GM21786 (cell line): ENCODE measurements around the gene SYNPR.
"Not testable (repeated sequence)": the region's sequence is repeated elsewhere in the genome, so short reads cannot be mapped to it uniquely, and the experiment has no call there.

Experiments used
- ATAC-seq: cut with Tn5 transposase; IDR thresholded peaks from one replicate; pipeline ENCODE4 v1.9.1; 2021; ENCODE audit not compliant: unreplicated experiment

SYNPR gene

DNA sequence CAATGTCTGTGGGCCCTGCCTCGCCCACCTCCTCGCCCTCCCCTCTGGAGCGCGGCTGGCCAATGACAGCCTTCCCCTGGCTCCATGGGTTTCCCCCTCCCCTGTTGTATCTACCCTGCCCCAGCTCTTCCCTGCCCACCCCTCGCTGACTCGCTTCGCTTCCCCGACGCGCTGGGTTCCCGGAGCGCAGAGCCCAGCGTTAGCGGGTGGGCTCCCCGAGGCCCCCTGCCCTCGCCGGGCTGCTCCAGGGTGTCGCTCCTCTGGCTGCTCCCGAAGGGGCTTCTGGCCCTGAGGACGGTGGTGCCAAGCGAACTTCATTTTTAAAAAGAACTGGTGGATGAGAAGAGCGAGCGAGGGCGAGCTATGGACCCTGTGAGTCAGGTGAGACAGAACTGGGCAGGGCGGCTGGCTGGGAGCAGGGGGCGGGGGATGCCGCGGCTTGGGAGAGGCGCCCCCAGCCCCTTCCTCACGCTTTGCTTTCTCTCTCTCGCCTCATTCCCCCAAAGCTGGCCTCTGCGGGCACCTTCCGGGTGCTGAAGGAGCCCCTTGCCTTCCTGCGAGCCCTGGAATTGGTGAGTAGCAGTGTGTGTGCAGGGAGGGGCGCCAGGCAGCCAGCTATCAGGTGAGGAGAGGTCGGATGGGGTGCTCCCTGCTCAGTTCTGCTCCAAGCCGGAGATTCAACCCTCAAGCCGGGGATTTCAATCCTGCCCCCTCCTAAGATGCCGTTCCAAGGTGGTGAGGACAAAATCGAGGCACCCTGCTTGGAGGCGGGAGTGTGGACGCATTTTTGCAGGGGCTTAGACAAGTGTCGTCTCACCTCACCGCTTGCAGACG lies at the start of gene SYNPR:
Gene SYNPR, plus strand, starts transcription at position 138 of the 834 bp plus-strand sequence.
- ATAC-seq: no peak

GRCh38 chr3:63228677-63229076 lies 49.4 kb upstream of the SYNPR start:
- peak; percentile 83 for ATAC-seq

DNA sequence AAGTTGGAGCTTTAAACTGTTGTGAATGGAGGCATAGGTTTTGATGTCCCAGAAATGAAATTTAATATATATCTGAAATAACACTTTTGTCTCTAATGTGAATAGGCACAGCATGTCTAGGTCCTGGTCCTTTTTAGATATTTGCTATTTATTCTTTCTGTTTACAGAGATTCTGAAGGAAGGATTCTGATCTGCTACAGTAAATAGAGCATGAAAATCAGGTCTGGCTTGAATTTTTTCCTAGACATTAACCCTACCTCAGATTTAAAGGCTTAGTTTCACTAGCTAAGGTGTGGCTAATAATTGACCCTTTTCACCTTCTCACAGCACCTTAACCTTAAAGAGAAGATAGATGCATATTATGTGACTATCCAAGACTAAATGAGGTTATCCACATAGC lies 48.0 kb upstream of the SYNPR start:
- ATAC-seq: no peak

GRCh38 chr3:63231643-63232042 lies 46.5 kb upstream of the SYNPR start:
- no peak for ATAC-seq

DNA sequence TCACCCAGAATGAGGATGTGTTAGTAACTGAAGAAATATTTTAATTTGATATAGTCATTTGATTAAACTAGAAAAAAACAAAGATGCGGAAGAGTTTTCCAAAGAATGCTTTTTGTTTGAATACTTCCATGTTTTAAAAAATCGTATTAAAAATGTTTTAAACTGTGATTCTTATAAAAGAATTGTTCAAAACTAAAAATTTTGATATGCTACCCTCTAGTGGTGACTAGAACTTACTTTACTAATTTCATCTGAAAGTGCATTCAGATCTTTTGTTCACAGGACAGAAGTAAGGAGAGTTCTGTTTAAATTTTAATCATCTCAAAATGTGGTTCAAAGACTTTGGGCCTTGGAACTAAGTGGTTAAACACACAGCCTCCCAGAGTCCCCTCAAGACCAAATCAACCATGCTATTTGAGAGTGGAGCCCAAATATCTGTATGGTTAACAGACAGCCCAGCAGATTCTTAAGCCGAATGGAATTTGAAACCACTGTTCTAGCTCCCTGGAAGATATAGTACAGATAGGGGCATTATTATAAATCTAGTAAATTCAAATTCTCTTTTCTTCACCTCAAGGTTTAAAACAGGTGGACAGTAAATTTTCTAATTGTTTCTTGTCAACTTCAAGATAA lies 45.2 kb upstream of the SYNPR start:
- ATAC-seq: no peak

DNA sequence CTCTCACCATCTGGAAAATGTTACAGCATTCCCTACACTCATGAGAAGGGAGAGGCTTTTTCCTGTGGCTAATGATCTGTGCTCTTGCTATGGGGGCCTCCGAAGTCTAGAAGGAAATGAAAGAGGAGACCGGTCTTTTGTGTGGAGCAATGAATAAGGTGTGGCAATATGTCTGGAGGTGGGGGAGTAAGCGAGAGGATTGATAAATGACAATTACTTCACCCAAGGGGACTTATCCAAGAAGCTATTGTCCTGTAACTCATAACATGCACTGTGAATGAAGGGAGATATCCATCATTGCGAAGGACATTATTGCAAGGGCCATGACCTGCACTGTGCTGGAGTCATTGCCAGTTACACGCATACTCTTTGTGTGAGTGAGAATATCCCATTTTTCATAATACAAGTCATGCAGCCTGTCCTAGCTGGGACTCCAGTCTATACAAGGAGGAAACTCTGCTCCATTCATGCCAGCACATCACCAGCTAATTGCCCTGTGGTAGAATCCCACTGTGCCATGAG lies 37.7 kb upstream of the SYNPR start:
- no peak for ATAC-seq

GRCh38 chr3:63242124-63242523 lies 36.0 kb upstream of the SYNPR start:
- no peak for ATAC-seq

DNA sequence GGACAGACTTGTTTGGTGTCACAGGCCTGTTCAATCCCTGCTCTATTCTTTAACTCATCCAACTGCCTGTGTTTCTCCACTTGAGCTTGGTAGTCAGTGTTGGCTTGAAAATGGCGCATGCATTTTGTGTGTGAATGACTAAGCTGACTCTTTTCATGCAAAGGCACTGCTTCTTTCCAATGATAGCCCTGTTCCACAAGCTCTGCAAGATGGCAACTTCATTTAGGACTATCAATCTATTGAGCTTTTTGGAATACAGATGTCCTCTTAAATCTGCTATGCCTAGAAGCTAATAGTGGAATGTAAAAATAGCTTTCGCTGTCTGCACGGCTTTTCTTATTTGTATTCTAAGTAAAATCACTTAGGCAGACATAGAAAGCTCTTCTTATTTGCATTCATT lies 33.6 kb upstream of the SYNPR start:
- no peak for ATAC-seq

GRCh38 chr3:63245726-63246241 lies 32.3 kb upstream of the SYNPR start:
- no peak for ATAC-seq

GRCh38 chr3:63248015-63248414 lies 30.1 kb upstream of the SYNPR start:
- ATAC-seq: no peak

DNA sequence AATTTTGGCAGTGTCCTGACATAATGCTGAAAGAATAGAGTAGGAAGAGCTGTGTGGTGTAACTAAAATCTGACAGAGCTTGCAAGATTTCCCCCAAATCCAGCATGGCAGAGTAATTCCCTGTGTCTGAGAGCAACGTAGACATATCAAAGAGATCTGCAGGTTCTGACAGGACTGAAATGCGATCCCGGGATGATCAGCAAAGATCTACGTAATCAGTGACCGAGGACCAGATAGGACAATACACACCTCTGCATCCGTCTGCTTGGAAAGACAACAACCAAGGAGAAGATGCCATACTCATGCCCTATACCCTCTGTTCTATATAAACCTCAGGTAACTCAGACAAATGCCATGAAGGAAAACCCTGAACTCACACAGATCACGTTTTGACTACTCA lies 26.6 kb upstream of the SYNPR start:
- ATAC-seq: no peak

GRCh38 chr3:63255819-63256218 lies 22.3 kb upstream of the SYNPR start:
- ATAC-seq: not testable (repeated sequence)

DNA sequence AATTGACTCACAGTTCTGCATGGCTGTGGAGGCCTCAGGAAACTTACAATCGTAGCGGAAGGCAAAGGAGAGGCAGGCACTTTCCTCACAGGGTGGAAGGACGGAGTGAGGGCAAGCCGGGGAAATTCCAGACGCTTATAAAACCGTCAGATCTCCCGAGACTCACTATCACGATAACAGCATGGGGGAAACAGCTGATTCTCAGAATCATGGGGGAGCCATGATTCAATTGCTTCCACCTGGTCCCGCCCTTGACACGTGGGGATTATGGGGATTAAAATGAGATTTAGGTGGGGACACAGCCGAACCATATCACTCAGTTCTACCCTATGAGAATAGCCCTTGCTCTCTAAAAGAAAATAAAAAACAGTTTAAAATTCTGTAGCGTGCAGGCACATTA lies 13.4 kb upstream of the SYNPR start:
- no peak for ATAC-seq

DNA sequence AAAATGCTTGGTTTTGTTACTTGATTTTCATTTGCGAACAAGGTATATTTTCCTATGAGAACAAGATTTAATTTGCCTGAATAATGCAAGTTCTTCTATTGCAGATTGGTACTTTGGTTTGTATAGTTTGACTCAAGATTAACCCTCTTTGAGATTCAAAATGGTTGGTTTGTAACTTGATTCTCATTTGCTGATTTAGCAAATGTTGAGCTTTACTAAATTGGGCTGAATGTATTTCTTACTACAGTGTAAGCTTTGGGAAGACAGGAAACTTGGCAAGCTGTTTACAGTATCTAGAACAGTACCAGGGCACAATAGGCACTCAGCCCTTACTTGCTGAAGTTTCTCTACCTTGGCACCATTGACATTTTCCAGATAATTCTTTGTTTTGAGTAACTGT lies 3.7 kb upstream of the SYNPR start:
- no peak for ATAC-seq

DNA sequence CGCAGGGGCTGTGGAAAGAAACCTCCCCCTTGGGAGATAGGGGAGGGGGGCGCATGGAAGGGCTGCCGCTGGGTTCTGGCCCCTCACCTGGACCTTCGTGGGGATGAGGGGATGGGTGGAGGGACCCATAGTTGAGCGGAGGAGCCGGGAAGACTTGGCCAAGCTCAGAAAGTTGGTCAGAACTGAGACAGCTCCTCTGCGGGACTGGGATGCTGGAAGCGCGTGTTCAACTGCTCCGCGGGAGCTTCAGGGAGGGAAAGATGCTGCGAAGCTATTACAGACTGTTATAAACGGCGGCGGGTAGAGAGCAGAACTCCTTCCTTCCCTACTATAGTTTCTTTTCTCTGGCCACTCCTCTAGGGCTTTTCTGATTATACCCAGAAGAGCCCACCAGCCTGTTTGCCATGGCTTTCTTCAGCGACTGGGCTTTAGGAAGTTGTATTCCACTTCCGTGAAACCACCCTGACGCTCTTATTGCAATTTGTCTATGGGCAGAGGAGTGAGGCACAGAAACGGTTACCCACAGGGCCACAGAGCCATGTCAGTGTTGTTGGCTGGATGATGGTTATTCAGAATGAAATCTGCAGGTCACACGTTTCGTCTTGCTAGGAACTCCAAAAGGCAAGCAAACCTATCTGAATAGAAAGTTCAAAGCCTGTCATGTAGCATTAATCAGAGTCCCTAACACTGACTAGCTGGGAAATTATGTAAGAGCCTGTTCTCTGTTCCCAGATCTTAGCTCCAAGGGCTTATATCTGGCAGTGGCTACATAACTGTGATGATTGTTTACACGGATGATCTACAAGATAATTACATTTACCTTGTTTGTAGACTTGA lies 1.1 kb downstream of the SYNPR start:
- no peak for ATAC-seq

DNA sequence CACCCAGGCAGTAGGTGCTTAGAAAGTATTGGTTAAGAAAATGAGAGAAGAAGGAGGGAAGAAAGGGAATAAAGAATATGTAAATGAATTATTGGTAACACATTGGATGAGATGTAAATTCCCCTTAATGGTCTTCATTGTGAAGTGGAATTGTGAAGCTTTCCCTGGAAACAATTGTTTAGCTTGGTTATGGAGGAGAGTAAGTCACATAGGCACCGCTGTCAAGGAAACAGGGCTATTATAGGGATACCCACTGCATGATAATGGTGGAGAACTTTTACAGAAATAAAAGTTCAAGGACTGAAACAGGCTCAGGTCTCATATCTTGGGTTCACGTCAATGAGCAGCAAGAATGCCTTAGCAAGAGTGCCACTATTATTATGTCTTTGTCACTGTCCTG lies 9.5 kb downstream of the SYNPR start:
- ATAC-seq: no peak

DNA sequence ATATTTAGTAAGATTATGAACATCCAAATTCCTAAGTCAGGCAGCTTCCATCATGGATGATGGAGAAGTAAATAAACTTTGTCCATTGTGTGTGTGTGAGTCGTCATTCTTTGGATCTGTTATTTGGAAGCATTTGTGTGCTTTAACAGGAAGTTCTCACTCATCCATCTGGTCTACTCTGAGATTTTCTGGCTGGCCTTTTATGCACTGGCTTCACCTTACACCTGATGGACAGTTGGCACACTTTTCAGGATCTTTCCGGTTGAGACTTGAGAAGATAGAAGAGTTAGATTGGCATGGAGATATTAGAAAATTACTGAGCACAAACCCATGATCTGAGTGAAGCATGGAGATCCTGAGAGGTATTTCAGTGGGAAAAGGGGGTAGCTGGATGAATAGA lies 12.6 kb downstream of the SYNPR start:
- no peak for ATAC-seq

DNA sequence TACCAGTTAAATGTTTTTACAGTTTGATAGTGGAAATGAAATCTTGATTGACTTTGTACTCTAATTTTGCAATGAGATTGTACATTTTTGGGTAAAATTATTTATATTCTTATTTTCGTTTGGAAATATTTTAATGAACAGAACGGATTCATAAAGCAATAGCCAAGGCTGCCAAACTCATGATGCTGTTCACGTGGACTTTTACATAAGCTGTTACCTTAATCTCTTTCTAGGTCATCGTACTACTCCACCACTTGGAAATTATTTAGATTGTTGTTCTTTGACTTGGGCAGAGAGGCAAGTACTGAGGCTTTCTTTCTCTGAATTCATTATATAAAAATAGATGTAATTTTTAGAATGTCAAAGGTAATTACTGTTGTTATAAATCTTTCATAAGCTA lies 16.2 kb downstream of the SYNPR start:
- ATAC-seq: no peak

- ATAC-seq: no peak
These were observed 17.2 kb downstream of the SYNPR start for GRCh38 chr3:63295356-63295755.

- no peak for ATAC-seq
These were observed 17.7 kb downstream of the SYNPR start for GRCh38 chr3:63295806-63296205.

GRCh38 chr3:63296249-63296648 lies 18.1 kb downstream of the SYNPR start:
- no peak for ATAC-seq
